ENCODE measurements around the gene ARHGEF16. TPM values are rescaled to one million over a fixed set of nuclear protein-coding genes. Genes with fewer than 3 reads are reported as not detected.

The ARHGEF16 gene
- 0.05 TPM in 1 of 2 replicates, not detected in the other for total RNA-seq (2014; rRNA removed; shearing (Covaris generic))

GRCh38 chr1:3453891-3454810, at the start of gene ARHGEF16:
ARHGEF16 (plus strand) TSS chr1:3454665; CDS start chr1:3463085, 8,420 bp downstream.

Other genes with a start within 250 kb of the ARHGEF16 start
- gene MEGF6, start 156.8 kb downstream of the ARHGEF16 start, total RNA-seq (2014; rRNA removed; shearing (Covaris generic)), result 1.0 and 1.3 TPM in 2 replicates
- 4.6 and 6.0 TPM in 2 replicates for gene TPRG1L, start 170.3 kb downstream of the ARHGEF16 start, total RNA-seq (2014; rRNA removed; shearing (Covaris generic))
- 55.3 and 68.7 TPM in 2 replicates for gene WRAP73, start 195.4 kb downstream of the ARHGEF16 start, total RNA-seq (2014; rRNA removed; shearing (Covaris generic))
- 4.5 and 7.4 TPM in 2 replicates for gene TP73, start 197.9 kb downstream of the ARHGEF16 start, total RNA-seq (2014; rRNA removed; shearing (Covaris generic))

Data from A375 (cell line).